ENCODE results near the gene LMX1B.
A peak's percentile ranks its signal among the peaks of the same experiment; 100 is the strongest.

Gene LMX1B

DNA sequence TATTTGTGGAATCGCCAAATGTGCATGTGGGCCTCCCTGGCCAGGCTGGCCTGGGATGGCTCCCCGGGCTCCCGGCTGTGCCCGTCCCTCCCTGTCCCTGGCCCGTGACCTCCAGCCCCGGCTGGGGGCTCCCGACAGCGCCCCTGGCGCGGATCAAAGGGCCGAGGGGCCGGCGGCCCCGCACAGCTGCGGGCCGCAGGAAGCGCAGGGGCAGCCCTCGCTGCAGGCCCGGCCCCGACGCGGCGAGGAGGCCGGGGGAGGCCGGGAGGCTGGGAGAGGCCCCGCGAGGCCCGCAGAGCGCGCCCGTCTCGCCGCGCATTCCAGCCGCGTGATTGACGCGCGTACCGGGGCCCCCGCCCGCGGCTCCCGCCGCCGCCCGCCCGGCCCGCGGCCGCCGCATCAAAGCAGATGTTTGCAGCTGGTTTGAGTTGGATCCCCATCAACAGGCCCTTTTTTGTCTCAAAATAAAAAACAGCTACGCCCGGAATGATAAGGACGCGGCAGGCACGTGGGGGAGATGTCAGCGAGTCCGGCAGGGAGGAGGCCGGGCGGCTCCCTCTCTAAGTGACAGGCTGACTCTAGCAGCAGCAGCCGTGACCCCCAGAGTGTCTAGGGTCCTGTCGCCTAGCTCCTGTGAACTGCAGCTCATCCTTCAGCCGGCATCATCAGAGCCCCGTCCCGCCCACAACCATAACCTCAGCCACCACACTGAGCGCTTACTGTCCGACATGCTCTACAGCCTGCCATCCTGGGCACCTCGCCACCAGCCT lies 69.4 kb downstream of the LMX1B start:
- no peak for DNase-seq

DNA sequence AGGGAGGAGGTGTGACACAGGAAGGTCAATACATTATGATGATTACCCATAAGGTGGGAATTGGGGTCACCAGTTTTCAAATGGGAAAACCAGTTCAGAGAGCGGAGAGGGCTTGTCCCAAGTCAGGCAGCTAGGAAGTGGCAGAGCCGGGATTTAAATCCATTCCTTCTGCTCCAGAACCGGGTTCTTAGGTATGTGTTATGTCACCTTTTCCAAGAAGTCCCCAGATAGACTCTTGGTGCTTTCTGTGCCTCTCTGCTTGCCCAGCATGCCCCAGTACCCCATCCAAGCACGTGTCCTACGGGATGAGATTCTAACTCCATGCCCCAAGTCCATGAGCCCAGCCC lies 69.9 kb downstream of the LMX1B start:
- no peak for DNase-seq

DNA sequence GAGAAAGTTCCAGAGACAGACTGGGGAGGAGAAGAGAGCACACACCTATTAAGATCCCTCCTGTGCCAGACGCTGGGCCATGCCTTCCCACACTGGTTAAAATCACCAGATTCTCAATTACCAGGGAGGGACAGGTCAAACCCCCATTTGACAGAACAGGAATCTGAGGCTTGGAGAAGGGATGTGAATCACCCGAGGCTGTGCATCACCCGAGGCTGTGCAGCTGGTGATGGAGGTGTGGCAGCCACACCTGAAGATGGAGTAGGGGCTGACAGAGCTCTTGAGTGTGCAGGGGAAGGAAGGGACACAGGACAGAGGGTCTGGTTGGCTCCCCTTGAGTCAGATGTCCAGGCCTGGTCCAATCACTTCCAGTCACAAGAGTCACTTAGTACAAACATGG lies 70.6 kb downstream of the LMX1B start:
- no peak for DNase-seq

DNA sequence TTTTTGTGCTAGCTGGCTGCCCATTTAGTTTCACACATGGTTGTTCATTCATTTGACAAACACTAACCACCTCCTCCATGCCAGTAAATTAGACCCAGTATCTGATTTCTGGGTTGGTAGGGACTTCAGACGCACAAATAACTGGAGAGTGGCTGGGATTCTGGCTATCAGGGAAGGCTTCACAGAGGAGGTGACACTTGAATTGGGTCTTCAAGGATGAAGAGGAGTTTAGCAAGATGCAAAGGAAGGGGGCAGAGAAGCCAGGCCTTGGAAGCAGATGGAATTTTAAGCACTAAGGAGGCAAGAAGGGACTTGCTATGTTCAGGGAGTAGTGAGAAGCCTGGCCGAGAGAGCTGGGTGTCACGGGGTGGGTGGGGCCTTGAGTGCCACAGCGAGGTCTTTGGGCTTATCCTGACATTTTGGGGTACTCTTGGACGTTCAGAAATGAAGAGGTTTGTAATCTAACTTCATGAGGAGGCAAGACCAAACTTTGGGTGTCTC lies 71.3 kb downstream of the LMX1B start:
- no peak for DNase-seq

DNA sequence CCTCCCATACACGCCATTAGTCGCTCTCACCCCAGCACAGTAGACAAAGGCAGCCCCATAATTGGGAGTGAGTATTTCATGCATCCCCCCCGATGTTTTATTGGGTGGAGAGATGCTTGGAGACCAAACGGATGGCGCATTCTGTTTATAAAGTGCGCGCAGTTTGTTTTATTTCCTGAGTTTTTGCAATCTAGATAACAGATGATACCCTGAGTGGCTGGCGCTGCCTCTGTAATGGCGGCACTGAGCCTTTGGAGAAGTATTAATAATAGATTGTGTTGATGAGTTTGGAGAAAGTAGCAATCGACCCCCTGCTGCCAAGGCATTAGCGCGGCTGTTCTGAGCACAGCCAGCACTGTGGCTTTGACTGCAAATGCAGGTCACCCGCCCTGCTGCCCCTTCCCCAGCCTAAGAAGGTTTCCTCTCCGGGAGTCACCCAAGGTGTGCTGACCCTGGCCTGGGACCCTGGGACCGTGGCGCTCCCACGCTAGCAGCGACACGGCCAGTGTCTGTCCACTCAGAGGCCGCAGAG lies 74.3 kb downstream of the LMX1B start:
- no peak for DNase-seq

DNA sequence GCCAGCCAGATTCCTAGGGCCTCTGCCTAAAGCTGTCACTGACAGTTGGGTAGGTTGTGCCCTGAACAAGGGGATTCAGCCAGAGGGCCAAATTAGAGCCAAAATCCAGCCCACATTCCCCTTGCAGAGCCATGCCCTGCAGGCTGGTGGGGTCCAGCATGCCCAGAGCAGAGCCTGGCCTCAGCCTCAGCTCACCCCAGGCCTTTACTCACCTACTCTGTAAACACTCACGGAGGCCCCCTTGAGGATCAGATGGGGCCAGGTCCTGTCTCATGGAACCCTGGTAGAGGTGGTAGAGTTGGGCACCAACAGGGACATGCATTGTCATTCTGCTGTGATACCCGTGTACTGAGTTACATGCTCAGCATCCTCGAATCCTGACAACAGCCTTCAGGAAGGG lies 74.9 kb downstream of the LMX1B start:
- no peak for DNase-seq

DNA sequence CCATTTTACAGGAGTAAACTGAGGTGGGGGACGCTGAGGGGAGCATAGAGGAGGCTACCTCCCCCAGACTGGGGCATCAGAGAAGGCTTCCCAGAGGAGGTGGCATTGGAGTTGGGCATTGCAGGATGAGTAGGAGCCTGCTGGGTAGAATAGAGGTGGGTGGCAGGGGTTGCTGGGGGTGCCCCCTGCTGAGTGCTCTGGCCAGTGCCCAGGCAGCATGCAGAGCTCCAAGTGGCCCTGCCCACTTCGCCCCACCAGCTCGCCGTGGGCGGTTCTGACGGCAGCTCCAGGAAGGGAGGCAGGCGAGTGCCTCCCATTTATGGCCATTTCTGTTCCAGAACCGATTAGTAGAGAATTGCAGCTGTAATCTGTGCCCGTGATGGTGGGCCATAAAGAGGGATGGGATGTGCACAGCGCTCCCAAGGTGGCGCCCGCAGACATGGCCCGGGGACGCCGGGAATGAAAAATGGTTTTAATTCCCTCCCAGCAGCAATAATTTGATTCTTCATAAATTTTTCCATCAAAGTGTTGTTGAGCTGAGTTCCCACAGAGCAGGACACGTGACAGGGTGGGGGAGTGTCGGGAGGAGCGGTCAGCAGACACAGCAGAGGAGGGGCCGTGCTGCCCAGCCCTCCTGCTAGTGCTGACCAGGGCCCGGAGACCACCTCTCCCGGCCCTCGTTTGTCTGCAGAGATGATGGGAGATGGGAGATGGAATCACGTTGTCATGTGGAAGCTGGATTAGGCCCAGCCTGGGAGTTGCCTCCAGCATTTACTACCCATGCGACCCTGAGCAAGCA lies 75.5 kb downstream of the LMX1B start:
- DNase-seq, result no peak

DNA sequence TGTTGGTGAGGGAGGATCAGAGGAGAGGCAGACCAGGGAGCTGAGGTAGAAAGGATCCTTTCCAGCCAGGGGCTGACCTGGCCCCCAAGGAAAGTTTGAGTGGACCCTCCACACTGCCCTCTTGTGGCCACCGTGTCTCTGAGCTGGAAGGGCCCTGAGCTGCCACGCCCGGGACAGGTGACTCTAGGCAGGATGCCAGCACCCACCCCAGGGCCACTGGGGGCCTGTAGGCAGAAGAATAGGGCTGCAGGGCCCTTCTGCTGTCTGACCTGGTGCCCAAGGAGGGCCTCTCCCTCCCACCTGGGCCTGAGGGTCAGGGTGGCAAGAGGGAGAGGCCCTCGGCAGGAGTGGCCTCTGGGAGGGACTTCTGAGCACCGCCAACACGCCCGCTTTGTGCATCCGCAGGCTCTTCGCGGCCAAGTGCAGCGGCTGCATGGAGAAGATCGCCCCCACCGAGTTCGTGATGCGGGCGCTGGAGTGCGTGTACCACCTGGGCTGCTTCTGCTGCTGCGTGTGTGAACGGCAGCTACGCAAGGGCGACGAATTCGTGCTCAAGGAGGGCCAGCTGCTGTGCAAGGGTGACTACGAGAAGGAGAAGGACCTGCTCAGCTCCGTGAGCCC lies 76.8 kb downstream of the LMX1B start:
- DNase-seq, result peak; percentile 27 to 70 (median 49)

DNA sequence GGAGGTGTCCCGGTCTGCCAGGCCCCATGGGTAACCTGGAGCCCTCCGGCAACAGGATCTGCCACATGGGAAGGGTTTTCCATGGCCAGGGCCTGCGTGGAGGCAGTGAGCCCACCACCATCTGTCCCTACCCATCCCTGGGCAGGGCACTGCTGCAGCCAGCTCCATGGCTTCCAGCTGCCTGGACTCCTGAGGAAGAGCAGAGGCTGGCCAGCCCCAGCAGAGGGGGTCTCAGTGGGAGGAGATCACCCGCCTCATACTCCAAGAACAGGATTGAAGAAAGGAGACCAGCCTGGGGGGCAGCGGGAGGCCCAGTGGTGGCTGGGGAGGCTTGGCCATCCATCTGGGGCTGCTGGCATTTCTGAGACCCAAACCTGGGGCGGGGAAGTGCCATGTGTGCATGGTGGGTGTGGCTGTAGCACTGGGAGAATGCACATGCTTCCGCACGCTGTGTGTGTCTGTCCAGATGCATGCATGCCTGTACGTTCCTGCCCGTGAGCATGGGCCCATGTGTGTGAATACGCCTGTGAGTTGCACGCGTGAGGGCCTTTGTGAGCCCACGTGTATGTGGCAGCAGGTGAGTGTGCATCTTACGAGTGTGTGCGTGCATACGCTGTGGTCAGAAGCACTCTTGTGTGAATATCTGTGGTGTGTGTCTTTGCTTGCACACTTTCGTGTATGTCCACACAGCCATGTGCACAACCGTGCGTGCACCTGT lies 78.5 kb downstream of the LMX1B start:
- DNase-seq, result no peak

DNA sequence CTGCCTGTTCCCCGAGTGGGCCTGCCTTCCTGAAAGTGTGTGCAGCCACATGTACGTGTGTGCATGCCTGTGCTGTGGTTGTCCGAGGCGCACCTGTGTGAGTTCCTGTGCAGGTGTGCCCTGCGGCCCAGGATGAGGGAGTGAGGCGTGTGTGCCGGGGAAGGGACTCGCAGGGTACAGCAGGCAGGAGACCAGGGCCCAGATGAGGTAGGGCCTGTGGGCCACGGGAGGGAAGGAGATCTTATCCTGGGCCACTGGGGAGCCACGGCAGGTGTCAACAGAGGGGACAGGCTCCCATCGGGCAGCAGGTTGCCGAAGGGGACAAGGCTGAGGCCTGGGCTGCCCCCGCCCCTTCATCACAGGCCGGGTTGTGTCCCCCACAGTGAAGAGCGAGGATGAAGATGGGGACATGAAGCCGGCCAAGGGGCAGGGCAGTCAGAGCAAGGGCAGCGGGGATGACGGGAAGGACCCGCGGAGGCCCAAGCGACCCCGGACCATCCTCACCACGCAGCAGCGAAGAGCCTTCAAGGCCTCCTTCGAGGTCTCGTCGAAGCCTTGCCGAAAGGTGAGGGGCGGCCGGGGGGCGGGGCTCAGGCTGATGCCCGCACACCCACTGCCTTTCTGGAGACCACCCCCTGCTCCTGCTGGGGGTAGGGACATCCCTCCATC lies 79.2 kb downstream of the LMX1B start:
- DNase-seq, result no peak

DNA sequence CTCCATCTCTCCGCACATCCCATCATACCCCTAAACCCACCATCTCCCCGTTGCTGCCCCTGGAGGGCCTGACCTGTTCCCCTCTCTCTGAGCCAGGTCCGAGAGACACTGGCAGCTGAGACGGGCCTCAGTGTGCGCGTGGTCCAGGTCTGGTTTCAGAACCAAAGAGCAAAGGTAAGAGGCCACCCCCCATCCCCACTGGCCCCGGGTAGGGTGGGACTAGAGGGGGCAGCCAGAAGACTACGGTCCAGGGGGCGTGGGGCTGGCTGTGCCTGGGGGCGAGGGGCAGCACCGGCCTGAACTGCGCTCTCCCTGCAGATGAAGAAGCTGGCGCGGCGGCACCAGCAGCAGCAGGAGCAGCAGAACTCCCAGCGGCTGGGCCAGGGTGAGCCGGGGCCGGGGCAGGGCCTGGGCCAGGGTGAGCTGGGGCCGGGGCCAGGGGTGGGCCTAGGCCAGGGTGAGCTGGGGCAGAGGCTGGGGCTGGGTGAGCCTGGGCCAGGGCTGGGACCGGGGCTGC lies 79.8 kb downstream of the LMX1B start:
- no peak for DNase-seq

DNA sequence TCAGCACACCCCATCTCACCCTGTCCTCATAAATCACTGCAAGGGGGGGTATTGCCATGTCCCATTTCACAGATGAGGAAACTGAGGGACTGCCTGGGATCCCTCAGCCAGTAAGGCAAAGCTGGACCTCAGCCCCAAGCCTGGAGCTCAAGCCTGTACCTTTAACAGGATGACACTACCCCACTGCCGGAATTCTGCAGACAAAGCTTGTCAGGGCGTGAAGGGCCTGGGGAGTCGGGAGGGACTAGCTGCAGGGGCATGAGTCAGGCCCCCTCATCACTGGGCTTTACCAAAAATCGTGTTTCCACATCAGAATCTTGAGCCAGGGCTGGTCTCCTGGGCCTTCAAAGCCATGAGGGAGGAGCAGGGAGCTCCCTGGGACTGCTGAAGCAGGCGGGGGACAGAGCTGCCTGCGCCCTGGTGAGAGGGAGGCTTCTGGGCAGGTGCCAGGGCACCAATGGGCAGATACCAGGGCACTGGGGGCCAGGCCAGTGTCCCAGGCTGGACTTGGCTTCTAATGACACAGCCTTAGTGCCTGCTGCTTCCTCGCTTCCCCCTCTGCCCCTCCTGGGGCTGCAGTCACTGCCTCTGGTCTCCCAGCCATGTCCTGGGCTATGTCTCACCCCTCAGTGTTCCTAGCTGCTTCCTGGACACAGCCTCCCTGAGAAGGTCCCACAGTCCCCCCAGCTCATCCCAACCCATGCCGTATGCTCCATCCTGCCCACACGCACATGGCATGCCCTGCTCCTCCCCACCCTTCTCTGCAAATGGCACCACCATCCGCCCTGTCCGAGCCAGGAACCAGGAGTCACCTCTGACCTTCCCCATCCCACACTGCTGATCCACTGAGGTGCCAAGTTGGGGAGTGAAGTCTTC lies 80.7 kb downstream of the LMX1B start:
- no peak for DNase-seq

DNA sequence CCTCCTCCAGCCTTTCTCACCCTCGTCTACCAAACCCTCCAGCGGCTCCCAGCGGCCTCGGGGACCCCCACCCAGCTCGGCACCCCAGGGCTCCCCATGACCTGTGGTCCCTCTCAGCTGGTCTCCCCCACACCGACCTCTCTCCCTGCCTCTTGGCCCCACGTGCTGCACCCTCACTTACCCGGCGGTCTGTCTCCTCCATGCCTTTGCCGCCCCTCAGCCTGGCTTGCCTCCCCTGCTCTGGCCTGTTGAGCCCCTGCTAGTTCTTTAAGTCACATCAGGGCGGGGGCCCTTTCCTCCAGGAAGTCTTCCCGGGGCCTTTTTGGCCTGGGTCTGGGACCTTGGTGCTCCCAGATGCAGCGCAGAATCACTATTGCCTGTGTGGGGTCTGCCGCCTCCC lies 81.5 kb downstream of the LMX1B start:
- DNase-seq, result no peak

DNA sequence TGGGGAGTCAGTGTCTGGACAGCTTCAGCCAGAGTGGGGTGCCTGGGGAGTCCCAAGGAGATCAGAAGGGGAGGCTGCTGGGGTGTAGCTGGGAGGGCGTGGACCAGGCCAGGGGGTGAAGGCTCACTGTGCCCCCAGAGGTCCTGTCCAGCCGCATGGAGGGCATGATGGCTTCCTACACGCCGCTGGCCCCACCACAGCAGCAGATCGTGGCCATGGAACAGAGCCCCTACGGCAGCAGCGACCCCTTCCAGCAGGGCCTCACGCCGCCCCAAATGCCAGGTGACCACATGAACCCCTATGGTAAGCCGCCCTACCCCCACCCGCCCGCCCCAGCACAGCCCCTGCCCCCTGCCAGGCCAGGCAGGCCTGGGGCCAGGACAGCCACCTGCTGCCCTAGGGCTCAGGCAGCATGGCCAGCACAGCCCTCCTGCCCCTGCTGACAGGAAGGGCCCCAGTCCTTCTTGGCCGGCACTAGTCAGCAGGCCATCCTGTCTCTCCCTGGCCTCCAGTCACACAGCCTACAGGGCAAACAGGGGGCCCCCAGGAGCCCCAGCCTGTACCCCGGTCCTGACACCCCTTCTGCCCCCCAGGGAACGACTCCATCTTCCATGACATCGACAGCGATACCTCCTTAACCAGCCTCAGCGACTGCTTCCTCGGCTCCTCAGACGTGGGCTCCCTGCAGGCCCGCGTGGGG lies 82.1 kb downstream of the LMX1B start:
- no peak for DNase-seq

DNA sequence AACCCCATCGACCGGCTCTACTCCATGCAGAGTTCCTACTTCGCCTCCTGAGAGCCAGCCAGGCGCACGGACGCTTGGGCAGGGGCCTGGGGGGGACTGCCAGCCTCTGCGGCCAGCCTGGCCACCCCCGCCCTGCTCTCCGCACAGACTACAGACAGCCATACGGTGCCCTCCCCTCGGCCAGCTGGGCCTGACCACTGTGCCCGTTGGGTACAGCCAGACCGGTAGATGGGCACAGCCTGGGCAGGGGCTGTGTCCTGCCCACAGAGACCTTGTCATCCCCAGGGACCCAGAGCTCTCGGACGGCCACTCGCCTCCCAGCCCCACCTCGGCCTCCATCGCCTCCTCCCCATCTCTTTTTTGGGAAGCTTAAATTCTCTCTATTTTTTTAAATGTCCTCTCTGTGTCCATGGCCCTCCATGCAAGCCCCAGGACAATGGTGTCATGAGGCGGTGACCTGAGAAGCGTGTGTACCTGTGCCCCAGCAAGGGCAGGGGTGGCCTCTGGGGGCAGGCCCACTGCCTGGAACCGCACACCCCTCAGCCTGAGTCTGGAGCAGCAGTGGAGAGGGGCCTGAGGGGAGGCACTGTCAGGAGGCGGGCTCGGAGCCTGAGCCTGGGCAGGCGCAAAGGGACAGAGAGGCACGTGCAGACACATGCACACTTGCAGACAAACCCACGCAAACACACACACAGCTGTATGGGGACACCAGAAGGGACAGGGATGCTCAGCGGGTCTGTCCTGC lies 82.8 kb downstream of the LMX1B start:
- no peak for DNase-seq

DNA sequence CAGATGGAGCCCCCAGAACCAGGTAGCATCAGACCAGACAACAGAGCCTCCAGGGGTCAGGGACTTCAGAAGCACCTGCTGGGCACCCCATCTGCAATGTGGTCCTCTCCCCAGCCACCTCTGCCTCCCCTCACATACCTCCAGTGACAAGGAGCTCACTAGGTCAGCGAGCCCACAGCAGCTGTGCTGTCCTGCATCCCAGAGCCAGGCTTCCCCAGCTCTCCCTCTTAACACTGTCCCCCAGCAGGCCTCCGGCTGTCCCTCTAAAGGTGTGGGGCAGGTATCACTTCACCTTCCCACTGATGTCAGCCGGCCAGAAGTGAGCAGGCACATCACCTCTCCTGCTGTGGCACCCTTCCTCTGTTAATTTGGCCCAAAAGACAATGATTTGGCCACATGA lies 83.6 kb downstream of the LMX1B start:
- DNase-seq, result no peak

DNA sequence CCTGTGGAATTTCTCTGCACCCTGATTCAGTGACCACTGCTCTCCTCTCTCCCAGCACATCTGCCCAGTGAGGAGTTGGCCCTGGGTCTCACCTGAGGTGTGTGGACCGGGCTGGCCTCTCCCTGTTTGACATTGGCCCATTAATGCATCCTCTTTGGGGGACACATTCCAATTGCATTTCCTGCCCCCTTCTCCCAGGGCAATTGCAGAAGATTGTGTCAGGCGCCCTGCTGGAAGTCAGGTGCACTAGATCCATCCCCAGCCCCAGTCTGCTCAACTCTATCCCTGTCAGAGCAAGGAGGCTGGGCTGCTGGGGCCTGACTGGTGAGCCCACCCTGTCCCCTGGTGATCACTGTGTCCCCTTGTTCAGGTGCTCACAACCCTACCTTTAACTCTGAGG lies 84.5 kb downstream of the LMX1B start:
- DNase-seq, result no peak

DNA sequence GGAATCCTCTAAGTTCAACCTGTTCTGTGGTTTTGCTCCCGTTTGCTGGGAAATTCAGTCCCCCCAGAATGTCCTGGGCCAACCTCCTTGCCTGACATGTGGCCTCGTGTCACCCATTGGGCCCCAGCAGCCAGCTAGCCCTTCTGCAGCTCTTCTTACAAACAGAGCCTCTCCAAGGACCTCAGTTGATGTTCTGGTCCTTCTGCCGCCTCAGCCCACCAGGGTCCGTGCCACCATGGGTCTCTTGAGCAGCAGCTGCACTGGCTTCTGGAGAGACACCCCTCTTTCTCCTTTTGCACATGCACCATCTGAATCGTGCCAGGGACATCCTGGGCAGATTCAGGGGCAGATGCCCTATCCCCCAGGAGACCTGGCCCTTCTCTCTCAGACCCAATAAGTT lies 85.0 kb downstream of the LMX1B start:
- no peak for DNase-seq

DNA sequence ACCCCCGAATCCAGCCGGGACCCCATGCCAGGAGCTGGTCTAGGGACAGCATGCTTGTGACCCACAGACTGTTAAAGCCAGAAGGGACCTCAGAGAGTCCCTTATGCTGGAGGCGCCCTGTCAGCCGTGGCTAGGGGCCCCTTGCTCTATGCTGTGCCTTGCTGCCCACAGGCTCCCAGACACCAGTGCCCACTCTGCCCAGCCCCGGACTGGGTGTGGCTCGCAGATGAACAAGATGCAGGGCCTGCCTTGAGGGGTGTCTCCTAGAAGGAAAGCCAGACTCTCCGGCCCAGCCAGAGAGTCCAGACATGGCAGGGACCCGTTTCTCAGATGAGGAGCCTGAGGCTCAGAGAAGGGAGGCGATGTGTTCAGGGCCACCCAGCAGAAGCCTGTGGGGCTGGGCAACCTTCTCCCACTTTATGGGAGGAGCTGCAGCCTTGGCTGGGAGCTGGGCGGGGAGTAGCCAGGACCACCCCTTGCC lies 85.7 kb downstream of the LMX1B start:
- no peak for DNase-seq

DNA sequence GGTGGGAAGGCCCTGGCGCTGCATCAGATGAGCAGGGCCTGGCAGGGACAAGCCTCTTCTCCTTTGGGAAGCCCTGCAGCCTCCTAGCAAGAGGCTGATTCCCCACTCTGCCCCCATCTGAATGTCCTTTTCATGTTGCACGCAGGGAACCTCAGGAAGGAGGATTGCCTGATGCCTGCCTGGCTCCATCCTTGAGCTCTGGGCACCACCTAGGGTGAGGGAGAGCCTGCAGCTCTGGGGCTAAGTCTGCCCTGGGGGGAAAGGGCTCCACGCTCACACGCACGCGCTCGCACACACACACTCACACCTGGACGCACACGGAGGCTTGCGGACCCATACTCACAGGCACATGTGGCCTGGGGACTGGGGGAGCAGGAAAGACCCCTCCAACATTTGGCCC lies 86.6 kb downstream of the LMX1B start:
- DNase-seq, result no peak
